Omental fat pad (tissue), 4 donors: ENCODE measurements around the gene MAFG. TPM values are rescaled to one million over a fixed set of nuclear protein-coding genes. Genes with fewer than 3 reads are reported as not detected.

Experiments
- ATAC-seq: fragments of 150-250 bp; one replicate; pipeline ENCODE4 v1.9.1; 2016; ENCODE audit warnings: mild to moderate bottlenecking, moderate library complexity; ENCODE audit not compliant: low FRiP score
- DNase-seq: peaks from one replicate; pipeline ENCODE4 v3.0.0-alpha.2; 2019; ENCODE audit warnings: low spot score
- CTCF ChIP-seq, 3 donors: fragments of 450-650 bp; IDR thresholded peaks; one replicate each; pipeline ENCODE4 v1.5.1; 2016 to 2017; ENCODE audit warnings: antibody characterized with exemption in 3 of 3, mild to moderate bottlenecking in 3 of 3, moderate library complexity in 2 of 3
- total RNA-seq, 4 donors: library from RNA; depleted of rRNA; stranded (reverse); fragments of >200 nt; gene quantifications; one replicate each; pipeline ENCODE4 v1.1.0, GENCODE V29; 2016

Gene MAFG
- total RNA-seq, 4 donors from 2014 or later, result 22.2 to 31.5 (median 25.6) TPM

- ATAC-seq, result no peak
- no peak for TF ChIP-seq CTCF (IDR thresholded peaks at IDR 0.05)
These were observed 21.5 kb downstream of the MAFG start for GRCh38 chr17:81905993-81906392.

GRCh38 chr17:81905424-81905875, 22.1 kb downstream of the MAFG start:
- ATAC-seq, result no peak
- TF ChIP-seq CTCF (IDR thresholded peaks at IDR 0.05), result no peak
- DNase-seq, result no peak

More at GRCh38 chr17:81905993-81906392, 21.5 kb downstream of the MAFG start:
- no peak for DNase-seq

- TF ChIP-seq CTCF (IDR thresholded peaks at IDR 0.05), result no peak
- ATAC-seq, result no peak
- DNase-seq, result no peak
These were observed 22.7 kb downstream of the MAFG start for GRCh38 chr17:81904600-81905423.

GRCh38 chr17:81903896-81904599, 23.5 kb downstream of the MAFG start:
- no peak for DNase-seq
- no peak for TF ChIP-seq CTCF (IDR thresholded peaks at IDR 0.05)
- no peak for ATAC-seq

GRCh38 chr17:81903415-81903831, 24.1 kb downstream of the MAFG start:
- TF ChIP-seq CTCF (IDR thresholded peaks at IDR 0.05), result no peak
- DNase-seq (no peak), ATAC-seq (no peak)

- TF ChIP-seq CTCF (IDR thresholded peaks at IDR 0.05), result no peak
- no peak for DNase-seq
- ATAC-seq, result no peak
These were observed 24.7 kb downstream of the MAFG start for GRCh38 chr17:81902653-81903414.
